Caco-2 (cell line): ENCODE data around the gene ADAMTSL4. TPM values are rescaled to one million over a fixed set of nuclear protein-coding genes. Genes with fewer than 3 reads are reported as not detected.
"Not testable (repeated sequence)": the region's sequence is repeated elsewhere in the genome, so short reads cannot be mapped to it uniquely, and the experiment has no call there.

Experiments
- BruUV-seq: library from RNA; stranded (reverse); fragments of 400-500 nt; replicated peaks from 2 replicates; lab custom pipeline; 2021; lab: Mats Ljungman, UMichigan
- CTCF ChIA-PET: fragments of 300-600 bp; sonication (Branson Sonifier 250); formaldehyde crosslinking; loops from one replicate; lab custom pipeline; 2022; ENCODE audit warnings: antibody characterized with exemption; lab: Charles Lee
- POLR2A ChIA-PET: fragments of 300-600 bp; sonication (Branson Sonifier 250); formaldehyde crosslinking; loops from one replicate; lab custom pipeline; 2022; ENCODE audit warnings: antibody characterized with exemption; lab: Charles Lee
- DNase-seq, 2 experiments: peaks; one replicate each; pipeline versions ENCODE4 v3.0.0 to v3.0.0-alpha.2; 2020 to 2022
- H3K27me3 ChIP-seq: replicated peaks from 2 replicates; pipeline ENCODE4 v1.6.0; 2011; ENCODE audit warnings: low read length; ENCODE audit not compliant: control insufficient read depth, insufficient read depth
- H3K36me3 ChIP-seq: 2 replicates; pipeline ENCODE4 v1.5.1; 2011; ENCODE audit warnings: low read length; ENCODE audit not compliant: control insufficient read depth, insufficient read depth
- H3K4me1 ChIP-seq: fragments of 250-450 bp; sonication (Bioruptor Pico); 2 replicates; pipeline ENCODE4 v1.5.1; 2020; ENCODE audit warnings: mild to moderate bottlenecking
- H3K4me3 ChIP-seq: 2 replicates; pipeline ENCODE4 v1.5.1; 2011; ENCODE audit warnings: low read depth, mild to moderate bottlenecking, control low read depth, low read length
- H3K9me3 ChIP-seq: fragments of 250-450 bp; sonication (Bioruptor Pico); 2 replicates; pipeline ENCODE4 v1.5.1; 2020; ENCODE audit warnings: mild to moderate bottlenecking, moderate library complexity
- H3K27ac Mint-ChIP-seq: one replicate; pipeline ENCODE4 v1.8.0; 2022; ENCODE audit warnings: mixed read lengths; ENCODE audit not compliant: unreplicated experiment
- H3K27me3 Mint-ChIP-seq: one replicate; pipeline ENCODE4 v1.8.0; 2022; ENCODE audit warnings: mixed read lengths; ENCODE audit not compliant: insufficient read depth, unreplicated experiment
- H3K36me3 Mint-ChIP-seq: one replicate; pipeline ENCODE4 v1.8.0; 2022; ENCODE audit warnings: mild to moderate bottlenecking, mixed read lengths; ENCODE audit not compliant: insufficient read depth, unreplicated experiment
- H3K4me1 Mint-ChIP-seq: one replicate; pipeline ENCODE4 v1.8.0; 2022; ENCODE audit warnings: low read depth, mixed read lengths; ENCODE audit not compliant: unreplicated experiment
- H3K4me3 Mint-ChIP-seq: one replicate; pipeline ENCODE4 v1.8.0; 2022; ENCODE audit warnings: mild to moderate bottlenecking, moderate library complexity, mixed read lengths; ENCODE audit not compliant: unreplicated experiment
- H3K9me3 Mint-ChIP-seq: one replicate; pipeline ENCODE4 v1.8.0; 2022; ENCODE audit warnings: mixed read lengths; ENCODE audit not compliant: unreplicated experiment
- intact Hi-C: fragments of 100-400 bp; cut with micrococcal nuclease; formaldehyde crosslinking; loops from one replicate; pipeline ENCODE4 v1.10.0; 2022; ENCODE audit not compliant: unreplicated experiment
- total RNA-seq: library from RNA; stranded (reverse); gene quantifications from 2 replicates; pipeline ENCODE4 v1.2.3, GENCODE V29; 2022
- TF ChIP-seq, protein P1 (sequence below), 2 experiments: fragments of 200-600 bp in 1 of 2; IDR thresholded peaks; 1 replicate in 1 of 2; 2 replicates in 1 of 2; pipeline versions ENCODE4 v1.5.1 to v1.8.0; 2011 to 2022; ENCODE audit warnings: antibody characterized with exemption in 1 of 2, control low read depth in 1 of 2, inconsistent platforms in 1 of 2, low read depth in 1 of 2, low read length in 1 of 2, mild to moderate bottlenecking in 1 of 2, moderate library complexity in 1 of 2; ENCODE audit not compliant: insufficient read depth in 1 of 2, severe bottlenecking in 1 of 2, unreplicated experiment in 1 of 2

The ADAMTSL4 gene
- total RNA-seq, 1 experiment from 2014 or later = 17.6 TPM

- H3K27me3 Mint-ChIP-seq = no peaks in the 10 kb centered on the region
- peaks cover 7% of the 10 kb centered on the region for H3K36me3 Mint-ChIP-seq
- intact Hi-C loops = no loop called here
- peaks cover 17% of the 10 kb centered on the region for H3K4me1 Mint-ChIP-seq
- no peak overlapping the region for H3K4me3 ChIP-seq
- H3K9me3 ChIP-seq = no peaks in the 10 kb centered on the region
- ChIA-PET CTCF (no interaction called here), POLR2A (interaction anchor here (0.8 kb wide), 1 partner anchor 380 kb away, joined by 3 read pairs; no protein-coding TSS in a partner anchor)
- no peak for DNase-seq
- H3K27ac Mint-ChIP-seq = no peak overlapping the region
- TF ChIP-seq, protein P1, sequence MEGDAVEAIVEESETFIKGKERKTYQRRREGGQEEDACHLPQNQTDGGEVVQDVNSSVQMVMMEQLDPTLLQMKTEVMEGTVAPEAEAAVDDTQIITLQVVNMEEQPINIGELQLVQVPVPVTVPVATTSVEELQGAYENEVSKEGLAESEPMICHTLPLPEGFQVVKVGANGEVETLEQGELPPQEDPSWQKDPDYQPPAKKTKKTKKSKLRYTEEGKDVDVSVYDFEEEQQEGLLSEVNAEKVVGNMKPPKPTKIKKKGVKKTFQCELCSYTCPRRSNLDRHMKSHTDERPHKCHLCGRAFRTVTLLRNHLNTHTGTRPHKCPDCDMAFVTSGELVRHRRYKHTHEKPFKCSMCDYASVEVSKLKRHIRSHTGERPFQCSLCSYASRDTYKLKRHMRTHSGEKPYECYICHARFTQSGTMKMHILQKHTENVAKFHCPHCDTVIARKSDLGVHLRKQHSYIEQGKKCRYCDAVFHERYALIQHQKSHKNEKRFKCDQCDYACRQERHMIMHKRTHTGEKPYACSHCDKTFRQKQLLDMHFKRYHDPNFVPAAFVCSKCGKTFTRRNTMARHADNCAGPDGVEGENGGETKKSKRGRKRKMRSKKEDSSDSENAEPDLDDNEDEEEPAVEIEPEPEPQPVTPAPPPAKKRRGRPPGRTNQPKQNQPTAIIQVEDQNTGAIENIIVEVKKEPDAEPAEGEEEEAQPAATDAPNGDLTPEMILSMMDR (IDR thresholded peaks at IDR 0.05; ENCODE audit: insufficient read depth in 1 of 2, low read depth in 1 of 2, low read length in 1 of 2, severe bottlenecking in 1 of 2, unreplicated experiment in 1 of 2) = no peak
- no peaks in the 10 kb centered on the region for H3K27me3 ChIP-seq
- peaks cover 15% of the 10 kb centered on the region for H3K4me1 ChIP-seq
- no TSS peak for BruUV-seq
- no peak overlapping the region for H3K4me3 Mint-ChIP-seq
- no peaks in the 10 kb centered on the region for H3K9me3 Mint-ChIP-seq
- H3K36me3 ChIP-seq = no peaks in the 10 kb centered on the region
Measured at GRCh38 chr1:150601540-150601939, 52.3 kb downstream of the ADAMTSL4 start.

DNA sequence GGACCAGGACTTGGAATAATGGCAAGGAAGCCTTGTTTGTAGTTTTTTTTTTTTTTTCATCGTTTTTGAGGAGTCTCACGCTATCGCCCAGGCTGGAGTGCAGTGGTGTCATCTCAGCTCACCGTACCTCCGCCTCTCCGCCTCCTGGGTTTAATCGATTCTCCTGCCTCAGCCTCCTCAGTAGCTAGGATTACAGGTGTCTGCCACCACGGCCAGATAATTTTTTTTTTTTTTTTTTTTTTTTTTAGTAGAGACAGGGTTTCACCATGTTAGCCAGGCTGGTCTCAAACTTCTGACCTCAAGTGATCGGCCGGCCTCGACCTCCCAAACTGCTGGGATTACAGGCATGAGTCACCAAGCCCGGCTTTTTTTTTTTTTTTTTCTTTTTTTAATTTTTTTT, 53.2 kb downstream of the ADAMTSL4 start:
- peaks cover 16% of the 10 kb centered on the region for H3K4me1 Mint-ChIP-seq
- H3K36me3 Mint-ChIP-seq, DNase-seq, POLR2A ChIA-PET, H3K4me3 ChIP-seq, BruUV-seq, H3K4me3 Mint-ChIP-seq, H3K9me3 Mint-ChIP-seq, H3K27me3 ChIP-seq, intact Hi-C loops, H3K36me3 ChIP-seq, H3K9me3 ChIP-seq, H3K27ac Mint-ChIP-seq, H3K27me3 Mint-ChIP-seq: not testable (repeated sequence)
- H3K4me1 ChIP-seq = peaks cover 15% of the 10 kb centered on the region
- CTCF ChIA-PET = interaction anchor here (0.9 kb wide), 1 partner anchor 40 kb away, joined by 3 read pairs; no protein-coding TSS in a partner anchor

DNA sequence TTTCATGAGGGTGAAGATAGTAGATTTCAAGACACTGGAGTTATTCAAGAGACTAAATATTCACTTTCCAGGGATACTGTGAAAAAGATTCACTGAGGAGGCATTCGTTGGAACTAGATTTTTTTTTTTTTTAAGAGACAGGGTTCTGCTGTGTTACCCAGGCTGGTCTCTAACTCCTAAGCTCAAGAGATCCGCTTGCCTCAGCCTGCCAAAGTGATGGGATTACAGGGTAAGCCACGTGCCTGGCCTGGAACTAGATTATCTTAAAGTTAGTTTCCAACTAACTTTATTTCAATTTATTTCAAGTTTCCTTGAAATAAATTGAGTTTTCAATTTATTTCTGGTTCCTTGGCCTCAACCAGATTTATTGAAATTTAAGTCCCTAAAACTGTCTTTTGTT, 54.5 kb downstream of the ADAMTSL4 start:
- Mint-ChIP-seq H3K4me1 (peaks cover 16% of the 10 kb centered on the region), H3K27ac (peak overlapping the region; percentile 95), H3K9me3 (no peaks in the 10 kb centered on the region), H3K27me3 (no peaks in the 10 kb centered on the region), H3K36me3 (peaks cover 6% of the 10 kb centered on the region), H3K4me3 (no peak overlapping the region)
- no peak for DNase-seq
- TF ChIP-seq, protein P1 (IDR thresholded peaks at IDR 0.05; ENCODE audit: insufficient read depth in 1 of 2, low read depth in 1 of 2, low read length in 1 of 2, severe bottlenecking in 1 of 2, unreplicated experiment in 1 of 2) = no peak
- CTCF ChIA-PET = no interaction called here
- H3K36me3 ChIP-seq = no peaks in the 10 kb centered on the region
- H3K9me3 ChIP-seq = no peaks in the 10 kb centered on the region
- intact Hi-C loops = loop anchor here (2.0 kb wide), 1 partner anchor 25 kb away; the partner anchor contains the start of gene MCL1
- no TSS peak for BruUV-seq
- POLR2A ChIA-PET = interaction anchor here (1.0 to 2.4 kb wide), 3 partner anchors 24 to 41 kb away, joined by 3 to 16 read pairs (median 5); partner anchors contain the start of genes ENSA and MCL1
- H3K27me3 ChIP-seq = no peaks in the 10 kb centered on the region
- H3K4me1 ChIP-seq = peaks cover 15% of the 10 kb centered on the region
- H3K4me3 ChIP-seq = no peak overlapping the region
